Liver (tissue), 9 donors: ENCODE data around the gene CDCA4. TPM values are rescaled to one million over a fixed set of nuclear protein-coding genes. Genes with fewer than 3 reads are reported as not detected.

Source experiments
- DNase-seq: peaks from one replicate; pipeline ENCODE4 v3.0.0-alpha.2; 2017; ENCODE audit warnings: low spot score
- H3K27ac ChIP-seq, 2 donors: one replicate each; pipeline ENCODE4 v1.7.0; 2013; ENCODE audit warnings: inconsistent platforms in 2 of 2, low read length in 2 of 2, control low read depth in 1 of 2, low read depth in 1 of 2, mild to moderate bottlenecking in 1 of 2
- H3K27me3 ChIP-seq, 4 donors: one replicate each; pipeline versions ENCODE4 v1.6.1 to v1.7.0; 2013; ENCODE audit warnings: low read length in 3 of 4, inconsistent platforms in 1 of 4, mild to moderate bottlenecking in 1 of 4, moderate library complexity in 1 of 4; ENCODE audit not compliant: control insufficient read depth in 4 of 4, insufficient read depth in 4 of 4
- H3K36me3 ChIP-seq, 4 donors: one replicate each; pipeline versions ENCODE4 v1.6.1 to v1.7.0; 2013; ENCODE audit warnings: low read length in 3 of 4, mild to moderate bottlenecking in 3 of 4, low read depth in 1 of 4, moderate library complexity in 1 of 4; ENCODE audit not compliant: control insufficient read depth in 4 of 4, insufficient read depth in 3 of 4
- H3K4me1 ChIP-seq, 4 donors: one replicate each; pipeline versions ENCODE4 v1.6.1 to v1.7.0; 2013; ENCODE audit warnings: low read length in 3 of 4, mild to moderate bottlenecking in 3 of 4, moderate library complexity in 1 of 4; ENCODE audit not compliant: control insufficient read depth in 4 of 4, insufficient read depth in 4 of 4
- H3K4me3 ChIP-seq, 3 donors: one replicate each; pipeline versions ENCODE4 v1.6.1 to v1.7.0; 2013; ENCODE audit warnings: low read length in 3 of 3, control low read depth in 1 of 3, low read depth in 1 of 3, mild to moderate bottlenecking in 1 of 3
- H3K9ac ChIP-seq, 2 donors: one replicate each; pipeline ENCODE4 v1.7.0; 2013; ENCODE audit warnings: low read length in 2 of 2, mild to moderate bottlenecking in 2 of 2, moderate library complexity in 2 of 2, control low read depth in 1 of 2, low read depth in 1 of 2
- H3K9me3 ChIP-seq, 4 donors: one replicate each; pipeline versions ENCODE4 v1.6.1 to v1.7.0; 2013; ENCODE audit warnings: low read length in 3 of 4; ENCODE audit not compliant: control insufficient read depth in 4 of 4
- ATF3 ChIP-seq: IDR thresholded peaks from 2 replicates; pipeline ENCODE4 v1.6.1; 2016; ENCODE audit warnings: antibody characterized with exemption
- CTCF ChIP-seq: fragments of 150-350 bp; IDR thresholded peaks from 2 replicates; pipeline ENCODE4 v1.5.1; 2017; ENCODE audit warnings: improper control_type of control experiment, low read depth, low read length; ENCODE audit not compliant: missing input control
- EGR1 ChIP-seq, 2 donors: IDR thresholded peaks; 2 replicates each; pipeline ENCODE4 v1.6.1; 2016 to 2018; ENCODE audit warnings: antibody characterized with exemption in 2 of 2, low read depth in 2 of 2
- FOXA1 ChIP-seq: IDR thresholded peaks from 2 replicates; pipeline ENCODE4 v1.6.1; 2016; ENCODE audit warnings: antibody characterized with exemption
- FOXA2 ChIP-seq: IDR thresholded peaks from 2 replicates; pipeline ENCODE4 v1.6.1; 2016; ENCODE audit warnings: antibody characterized with exemption
- GABPA ChIP-seq, 2 donors: IDR thresholded peaks in 1 of 2; conservative IDR thresholded peaks in 1 of 2; 2 replicates each; pipeline ENCODE4 v1.6.1; 2016; ENCODE audit warnings: antibody characterized with exemption in 2 of 2, mild to moderate bottlenecking in 1 of 2, moderate library complexity in 1 of 2
- HNF4A ChIP-seq, 2 donors: conservative IDR thresholded peaks; 2 replicates each; pipeline ENCODE4 v1.6.1; 2016; ENCODE audit warnings: antibody characterized with exemption in 2 of 2, mild to moderate bottlenecking in 2 of 2
- HNF4G ChIP-seq: IDR thresholded peaks from 2 replicates; pipeline ENCODE4 v1.6.1; 2016; ENCODE audit warnings: antibody characterized with exemption
- JUND ChIP-seq, 2 donors: IDR thresholded peaks; 2 replicates each; pipeline ENCODE4 v1.6.1; 2016; ENCODE audit warnings: antibody characterized with exemption in 2 of 2
- MAX ChIP-seq: IDR thresholded peaks from 2 replicates; pipeline ENCODE4 v1.6.1; 2016; ENCODE audit warnings: antibody characterized with exemption
- NR2F2 ChIP-seq: IDR thresholded peaks from 2 replicates; pipeline ENCODE4 v1.6.1; 2016; ENCODE audit warnings: antibody characterized with exemption
- RAD21 ChIP-seq, 2 donors: IDR thresholded peaks; 2 replicates each; pipeline ENCODE4 v1.6.1; 2016; ENCODE audit warnings: antibody characterized with exemption in 2 of 2, mild to moderate bottlenecking in 2 of 2
- RXRA ChIP-seq, 2 donors: IDR thresholded peaks; 2 replicates each; pipeline ENCODE4 v1.6.1; 2017 to 2018; ENCODE audit warnings: antibody characterized with exemption in 2 of 2, mild to moderate bottlenecking in 1 of 2
- SP1 ChIP-seq: IDR thresholded peaks from 2 replicates; pipeline ENCODE4 v1.6.1; 2018; ENCODE audit warnings: antibody characterized with exemption, mild to moderate bottlenecking
- TAF1 ChIP-seq: conservative IDR thresholded peaks from 2 replicates; pipeline ENCODE4 v1.6.1; 2016; ENCODE audit warnings: antibody characterized with exemption, mild to moderate bottlenecking
- YY1 ChIP-seq: IDR thresholded peaks from 2 replicates; pipeline ENCODE4 v1.6.1; 2016; ENCODE audit warnings: antibody characterized with exemption, mild to moderate bottlenecking
- WGBS: extraction: QIAGEN DNeasy Blood & Tissue Kit; methylation state at CpG from one replicate; pipeline ENCODE4 v1.1.7; 2013; 5-methylcytosine and 5-hydroxymethylcytosine counted together
- polyA plus RNA-seq, 2 donors: library from polyadenylated mRNA; stranded (reverse) in 1 of 2; unstranded in 1 of 2; fragments of 200-250 nt in 1 of 2; fragments of >200 nt in 1 of 2; fragmentation: Nextera tagmentation in 1 of 2; extraction: Ambion mirVana in 1 of 2; gene quantifications; one replicate each; pipeline versions ENCODE4 v1.2.1 to v1.2.3, GENCODE V29; 2013 to 2015
- total RNA-seq, 2 donors: library from RNA; depleted of rRNA; stranded (reverse); fragments of >200 nt; gene quantifications; one replicate each; pipeline ENCODE4 v1.2.3, GENCODE V29; 2014
- TF ChIP-seq, protein P1 (sequence below): IDR thresholded peaks from 2 replicates; pipeline ENCODE4 v1.6.1; 2016; ENCODE audit warnings: antibody characterized with exemption
- TF ChIP-seq, protein P2 (sequence below): IDR thresholded peaks from 2 replicates; pipeline ENCODE4 v1.6.1; 2016; ENCODE audit warnings: antibody characterized with exemption, mild to moderate bottlenecking
- donor health status: healthy.
- donor health status: healthy.
- donor health status: healthy.
- donor health status: healthy.
- donor health status: healthy.

CDCA4 gene
- total and polyA plus RNA-seq, 4 donors = 1.2 to 34.5 (median 2.7) TPM

GRCh38 chr14:105014631-105015030 lies 6.3 kb downstream of the CDCA4 start (continued):
- TF ChIP-seq ATF3 = no peak
- no peak for TF ChIP-seq FOXA1

DNA sequence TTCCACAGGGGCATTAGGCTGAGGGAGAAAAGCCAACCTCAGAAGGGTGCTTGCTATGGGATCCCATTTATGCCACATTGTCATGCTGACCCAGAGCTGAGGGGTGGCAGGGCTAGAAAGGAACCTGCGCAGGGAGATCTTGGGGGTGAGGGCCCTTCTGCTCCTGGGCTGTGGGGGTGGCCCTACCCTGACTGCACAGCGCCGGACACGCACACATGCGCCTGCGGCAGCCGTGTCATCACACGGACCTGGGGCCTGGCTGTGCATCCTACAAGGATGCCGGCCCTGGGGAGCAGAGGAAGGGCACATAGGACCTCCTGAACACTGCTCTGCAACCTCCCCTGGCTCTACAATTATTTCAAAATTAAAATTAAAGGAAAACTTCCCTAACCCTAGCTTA lies 6.9 kb downstream of the CDCA4 start:
- Histone ChIP-seq H3K4me3 (no peak overlapping the region), H3K27me3 (no peaks in the 10 kb centered on the region), H3K9ac (no peak overlapping the region), H3K9me3 (no peaks in the 10 kb centered on the region), H3K36me3 (peaks cover 0 to 15% (median under 1%) of the 10 kb centered on the region in 4 donors), H3K27ac (no peak overlapping the region), H3K4me1 (no peaks in the 10 kb centered on the region)
- TF ChIP-seq, protein P1, sequence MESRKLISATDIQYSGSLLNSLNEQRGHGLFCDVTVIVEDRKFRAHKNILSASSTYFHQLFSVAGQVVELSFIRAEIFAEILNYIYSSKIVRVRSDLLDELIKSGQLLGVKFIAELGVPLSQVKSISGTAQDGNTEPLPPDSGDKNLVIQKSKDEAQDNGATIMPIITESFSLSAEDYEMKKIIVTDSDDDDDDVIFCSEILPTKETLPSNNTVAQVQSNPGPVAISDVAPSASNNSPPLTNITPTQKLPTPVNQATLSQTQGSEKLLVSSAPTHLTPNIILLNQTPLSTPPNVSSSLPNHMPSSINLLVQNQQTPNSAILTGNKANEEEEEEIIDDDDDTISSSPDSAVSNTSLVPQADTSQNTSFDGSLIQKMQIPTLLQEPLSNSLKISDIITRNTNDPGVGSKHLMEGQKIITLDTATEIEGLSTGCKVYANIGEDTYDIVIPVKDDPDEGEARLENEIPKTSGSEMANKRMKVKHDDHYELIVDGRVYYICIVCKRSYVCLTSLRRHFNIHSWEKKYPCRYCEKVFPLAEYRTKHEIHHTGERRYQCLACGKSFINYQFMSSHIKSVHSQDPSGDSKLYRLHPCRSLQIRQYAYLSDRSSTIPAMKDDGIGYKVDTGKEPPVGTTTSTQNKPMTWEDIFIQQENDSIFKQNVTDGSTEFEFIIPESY = no peak
- TF ChIP-seq YY1 = no peak
- no peak for TF ChIP-seq EGR1 (IDR thresholded peaks at IDR 0.05; ENCODE audit: low read depth in 2 of 2)
- TF ChIP-seq RAD21 (IDR thresholded peaks at IDR 0.05) = no peak
- TF ChIP-seq, protein P2, sequence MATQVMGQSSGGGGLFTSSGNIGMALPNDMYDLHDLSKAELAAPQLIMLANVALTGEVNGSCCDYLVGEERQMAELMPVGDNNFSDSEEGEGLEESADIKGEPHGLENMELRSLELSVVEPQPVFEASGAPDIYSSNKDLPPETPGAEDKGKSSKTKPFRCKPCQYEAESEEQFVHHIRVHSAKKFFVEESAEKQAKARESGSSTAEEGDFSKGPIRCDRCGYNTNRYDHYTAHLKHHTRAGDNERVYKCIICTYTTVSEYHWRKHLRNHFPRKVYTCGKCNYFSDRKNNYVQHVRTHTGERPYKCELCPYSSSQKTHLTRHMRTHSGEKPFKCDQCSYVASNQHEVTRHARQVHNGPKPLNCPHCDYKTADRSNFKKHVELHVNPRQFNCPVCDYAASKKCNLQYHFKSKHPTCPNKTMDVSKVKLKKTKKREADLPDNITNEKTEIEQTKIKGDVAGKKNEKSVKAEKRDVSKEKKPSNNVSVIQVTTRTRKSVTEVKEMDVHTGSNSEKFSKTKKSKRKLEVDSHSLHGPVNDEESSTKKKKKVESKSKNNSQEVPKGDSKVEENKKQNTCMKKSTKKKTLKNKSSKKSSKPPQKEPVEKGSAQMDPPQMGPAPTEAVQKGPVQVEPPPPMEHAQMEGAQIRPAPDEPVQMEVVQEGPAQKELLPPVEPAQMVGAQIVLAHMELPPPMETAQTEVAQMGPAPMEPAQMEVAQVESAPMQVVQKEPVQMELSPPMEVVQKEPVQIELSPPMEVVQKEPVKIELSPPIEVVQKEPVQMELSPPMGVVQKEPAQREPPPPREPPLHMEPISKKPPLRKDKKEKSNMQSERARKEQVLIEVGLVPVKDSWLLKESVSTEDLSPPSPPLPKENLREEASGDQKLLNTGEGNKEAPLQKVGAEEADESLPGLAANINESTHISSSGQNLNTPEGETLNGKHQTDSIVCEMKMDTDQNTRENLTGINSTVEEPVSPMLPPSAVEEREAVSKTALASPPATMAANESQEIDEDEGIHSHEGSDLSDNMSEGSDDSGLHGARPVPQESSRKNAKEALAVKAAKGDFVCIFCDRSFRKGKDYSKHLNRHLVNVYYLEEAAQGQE = no peak
- TF ChIP-seq TAF1 = no peak
- no peak for TF ChIP-seq RXRA (IDR thresholded peaks at IDR 0.05)
- TF ChIP-seq MAX = no peak
- no peak for TF ChIP-seq SP1
- TF ChIP-seq HNF4A (conservative IDR thresholded peaks at IDR 0.05) = no peak
- no peak for TF ChIP-seq HNF4G
- TF ChIP-seq GABPA (IDR thresholded peaks at IDR 0.05 in 1 of 2, conservative IDR thresholded peaks at IDR 0.05 in 1 of 2) = no peak
- TF ChIP-seq FOXA1 = no peak
- no peak for TF ChIP-seq JUND (IDR thresholded peaks at IDR 0.05)
- no peak for TF ChIP-seq CTCF
- TF ChIP-seq ATF3 = no peak
- TF ChIP-seq FOXA2 = no peak
- no peak for TF ChIP-seq NR2F2
- no peak for DNase-seq
- 92% methylated on average over 9 of the region's 9 CpGs for WGBS
